HG02970 (cell line): ENCODE data around the gene ATL1.

ENCODE experiments used
- ATAC-seq: cut with Tn5 transposase; IDR thresholded peaks from one replicate; pipeline ENCODE4 v1.9.1; 2021; ENCODE audit warnings: mild to moderate bottlenecking, moderate library complexity, moderate number of reproducible peaks; ENCODE audit not compliant: unreplicated experiment, low FRiP score

The ATL1 gene

DNA sequence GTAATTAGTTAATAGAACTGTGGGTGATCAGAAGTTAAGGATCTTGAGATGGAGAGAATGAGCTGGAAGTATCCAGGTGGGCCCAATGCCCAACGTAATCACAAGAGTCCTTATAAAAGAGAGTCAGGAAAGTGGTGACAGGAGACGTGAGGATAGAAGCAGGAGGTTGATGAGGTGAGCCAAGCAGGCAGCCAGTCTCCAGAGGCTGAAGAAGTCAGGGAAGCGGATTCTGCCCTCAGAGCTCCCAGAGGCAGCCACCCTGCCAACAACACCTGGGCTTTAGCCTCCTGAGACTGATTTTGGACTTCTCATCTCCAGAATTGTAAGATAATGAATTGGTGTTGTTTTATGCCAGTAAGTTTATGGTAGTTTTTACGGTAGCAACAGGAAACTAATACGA is 118.2 kb downstream of the ATL1 start:
- ATAC-seq, result no peak

DNA sequence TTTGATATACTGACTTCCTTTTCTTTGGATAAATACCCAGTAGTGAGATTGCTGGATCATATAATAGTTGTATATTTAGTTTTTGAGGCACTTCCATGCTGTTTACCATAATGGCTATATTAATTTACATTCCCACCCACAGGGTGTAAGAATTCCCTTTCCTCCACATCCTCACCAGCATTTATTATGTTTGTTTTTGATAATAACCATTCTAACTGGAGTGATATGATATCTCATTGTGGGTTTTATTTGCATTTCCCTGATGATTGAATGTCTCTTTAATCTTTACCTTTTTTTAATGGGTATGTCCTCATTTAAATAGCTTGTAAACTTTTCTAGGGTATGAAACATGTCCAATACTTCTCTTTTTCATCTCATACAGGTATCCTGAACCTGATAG is 119.7 kb downstream of the ATL1 start:
- no peak for ATAC-seq
